ENCODE measurements around the gene SFTPD.
"Not testable (repeated sequence)": the region's sequence is repeated elsewhere in the genome, so short reads cannot be mapped to it uniquely, and the experiment has no call there.

The SFTPD gene

GRCh38 chr10:79948976-79949722 is at the start of gene SFTPD:
TSS of gene SFTPD (minus strand) at chr10:79949105. CDS start at chr10:79946659, 2,446 bp downstream.
- H3K36me3 ChIP-seq (ENCODE audit: low read depth), result no peaks in the 10 kb centered on the region
- TF ChIP-seq CTCF (IDR thresholded peaks at IDR 0.05; ENCODE audit: poor library complexity, severe bottlenecking), result no peak
- H3K4me1 ChIP-seq (ENCODE audit: insufficient read depth, poor library complexity, severe bottlenecking), result no peaks in the 10 kb centered on the region
- ATAC-seq (ENCODE audit: low read depth), result peak; percentile 95
- H3K9me3 ChIP-seq (ENCODE audit: severe bottlenecking), result no peaks in the 10 kb centered on the region
- no peak for DNase-seq (ENCODE audit: low spot score)
- H3K27ac ChIP-seq (ENCODE audit: poor library complexity, severe bottlenecking), result no peak within 1 kb of the TSS
- no peak within 1 kb of the TSS for H3K4me3 ChIP-seq (ENCODE audit: severe bottlenecking)
- no peaks in the 10 kb centered on the region for H3K27me3 ChIP-seq (ENCODE audit: insufficient read depth, poor library complexity, severe bottlenecking)

GRCh38 chr10:79995979-79996634 is 47.2 kb upstream of the SFTPD start:
- Histone ChIP-seq H3K27me3 (ENCODE audit: insufficient read depth, poor library complexity, severe bottlenecking) (no peaks in the 10 kb centered on the region), H3K27ac (ENCODE audit: poor library complexity, severe bottlenecking) (no peak overlapping the region), H3K36me3 (ENCODE audit: low read depth) (no peaks in the 10 kb centered on the region), H3K4me3 (ENCODE audit: severe bottlenecking) (no peak overlapping the region), H3K4me1 (ENCODE audit: insufficient read depth, poor library complexity, severe bottlenecking) (no peaks in the 10 kb centered on the region), H3K9me3 (ENCODE audit: severe bottlenecking) (no peaks in the 10 kb centered on the region)
- DNase-seq (ENCODE audit: low spot score) (no peak), ATAC-seq (ENCODE audit: low read depth) (no peak)
- no peak for TF ChIP-seq CTCF (IDR thresholded peaks at IDR 0.05; ENCODE audit: poor library complexity, severe bottlenecking)

GRCh38 chr10:79994556-79994955 is 45.7 kb upstream of the SFTPD start:
- Histone ChIP-seq H3K4me3 (ENCODE audit: severe bottlenecking) (no peak overlapping the region), H3K27me3 (ENCODE audit: insufficient read depth, poor library complexity, severe bottlenecking) (no peaks in the 10 kb centered on the region), H3K4me1 (ENCODE audit: insufficient read depth, poor library complexity, severe bottlenecking) (no peaks in the 10 kb centered on the region), H3K36me3 (ENCODE audit: low read depth) (no peaks in the 10 kb centered on the region), H3K27ac (ENCODE audit: poor library complexity, severe bottlenecking) (no peak overlapping the region), H3K9me3 (ENCODE audit: severe bottlenecking) (peaks cover 2% of the 10 kb centered on the region)
- TF ChIP-seq CTCF (IDR thresholded peaks at IDR 0.05; ENCODE audit: poor library complexity, severe bottlenecking), result no peak
- ATAC-seq (ENCODE audit: low read depth) (no peak), DNase-seq (ENCODE audit: low spot score) (no peak)

- not testable (repeated sequence) for H3K27ac ChIP-seq (ENCODE audit: poor library complexity, severe bottlenecking); ATAC-seq (ENCODE audit: low read depth); DNase-seq (ENCODE audit: low spot score); H3K9me3 ChIP-seq (ENCODE audit: severe bottlenecking); H3K36me3 ChIP-seq (ENCODE audit: low read depth); H3K27me3 ChIP-seq (ENCODE audit: insufficient read depth, poor library complexity, severe bottlenecking); H3K4me3 ChIP-seq (ENCODE audit: severe bottlenecking)
- peaks cover 12% of the 10 kb centered on the region for H3K4me1 ChIP-seq (ENCODE audit: insufficient read depth, poor library complexity, severe bottlenecking)
These were observed 39.3 kb upstream of the SFTPD start for GRCh38 chr10:79988199-79988598.

GRCh38 chr10:79986661-79987060 is 37.8 kb upstream of the SFTPD start:
- not testable (repeated sequence) for H3K27ac ChIP-seq (ENCODE audit: poor library complexity, severe bottlenecking); H3K9me3 ChIP-seq (ENCODE audit: severe bottlenecking); H3K27me3 ChIP-seq (ENCODE audit: insufficient read depth, poor library complexity, severe bottlenecking); H3K4me3 ChIP-seq (ENCODE audit: severe bottlenecking); ATAC-seq (ENCODE audit: low read depth); H3K36me3 ChIP-seq (ENCODE audit: low read depth); DNase-seq (ENCODE audit: low spot score)
- peaks cover 12% of the 10 kb centered on the region for H3K4me1 ChIP-seq (ENCODE audit: insufficient read depth, poor library complexity, severe bottlenecking)
